CD4-positive, alpha-beta T cell treated with Interleukin-6 for 4 hours (primary cell): ENCODE results near the gene USP15.
"Not testable (repeated sequence)": the region's sequence is repeated elsewhere in the genome, so short reads cannot be mapped to it uniquely, and the experiment has no call there.

Experiments used
- DNase-seq: peaks from one replicate; pipeline ENCODE4 v3.0.0-alpha.2; 2020; ENCODE audit warnings: mixed read lengths

The USP15 gene

DNA sequence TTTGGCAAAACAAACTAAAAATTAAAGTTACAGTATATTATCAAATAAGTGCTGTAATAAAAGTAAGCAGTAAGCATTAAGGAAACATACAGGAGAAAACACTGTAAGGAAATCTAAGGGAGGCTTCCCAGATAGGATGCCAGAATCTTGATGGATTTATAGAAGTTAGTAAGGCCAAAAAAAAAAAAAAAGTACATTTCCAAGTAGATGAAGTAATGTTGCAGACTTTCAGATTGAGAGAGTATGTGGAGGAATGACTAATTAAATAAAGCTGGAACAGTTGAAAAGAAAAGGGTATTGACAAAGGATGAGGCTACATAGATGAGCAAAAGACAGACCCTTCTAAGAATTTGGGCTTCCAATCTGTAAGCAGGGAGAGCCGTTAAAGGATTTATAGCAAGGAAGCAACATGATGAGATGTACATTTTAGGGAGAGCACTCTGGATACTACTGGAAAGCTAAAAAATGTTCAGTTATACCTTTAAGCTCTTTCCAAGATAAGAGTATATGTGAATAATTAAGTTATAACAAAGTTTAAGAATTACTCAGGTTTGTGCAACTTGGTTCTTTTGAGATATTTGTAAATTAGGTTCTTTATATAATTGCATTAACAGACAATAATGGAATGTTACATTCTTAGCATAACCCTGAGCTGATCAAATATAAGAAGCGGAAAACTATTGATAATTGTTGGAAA is 119.0 kb downstream of the USP15 start:
- DNase-seq, result no peak

DNA sequence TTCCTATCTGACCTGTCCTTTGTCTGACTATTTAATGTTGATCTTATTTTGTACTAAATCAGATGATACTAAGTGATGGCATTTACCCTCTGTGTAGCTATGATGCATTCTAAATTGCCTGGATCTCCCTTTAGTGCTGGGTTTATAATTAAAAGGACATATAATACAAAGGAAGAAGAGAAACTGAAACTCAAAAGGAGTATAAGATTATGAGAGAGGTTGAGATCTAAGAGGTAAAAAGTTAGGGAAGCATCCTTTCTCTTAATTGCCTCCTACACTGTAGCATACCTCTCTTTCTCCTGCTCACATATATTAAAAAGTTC is 119.5 kb downstream of the USP15 start:
- DNase-seq, result no peak

DNA sequence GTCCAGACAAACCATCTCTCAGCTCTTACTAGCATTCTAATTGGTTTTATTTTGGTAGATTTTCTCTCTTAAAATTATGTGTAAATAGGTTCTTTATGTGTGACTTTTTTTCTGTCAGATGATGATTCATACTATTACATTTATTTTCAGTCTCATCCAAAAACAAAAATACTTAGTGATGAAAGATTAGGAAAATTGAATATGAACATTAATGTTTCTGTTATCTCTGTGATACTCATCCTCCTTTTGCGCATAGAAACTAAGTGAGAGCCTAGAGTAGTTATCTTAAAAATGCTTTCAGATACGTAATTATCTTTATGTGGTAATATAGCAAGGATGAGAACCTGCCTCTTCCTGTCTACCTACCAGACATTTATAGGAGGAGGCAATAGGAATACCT is 122.3 kb downstream of the USP15 start:
- no peak for DNase-seq

DNA sequence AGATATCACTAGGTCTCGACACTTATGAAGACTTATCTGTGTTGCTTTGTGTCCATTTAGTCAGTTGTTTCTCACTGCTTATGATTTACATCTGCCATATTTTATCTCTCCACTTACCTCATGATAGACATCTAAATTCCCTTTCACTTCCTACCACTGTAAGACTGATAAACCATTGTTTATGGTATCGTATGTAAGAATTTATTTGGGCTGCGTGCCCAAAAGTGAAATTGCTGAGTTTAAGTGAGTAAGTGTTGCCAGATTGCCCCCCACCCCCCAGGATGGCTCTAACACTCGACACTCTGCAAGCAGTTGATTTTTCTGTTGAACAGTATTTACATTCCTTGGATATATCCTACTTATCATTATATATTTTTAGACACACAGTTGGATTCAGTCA is 136.5 kb downstream of the USP15 start:
- no peak for DNase-seq

GRCh38 chr12:62400135-62400534 is 139.9 kb downstream of the USP15 start:
- DNase-seq, result no peak

GRCh38 chr12:62401631-62402030 is 141.4 kb downstream of the USP15 start:
- no peak for DNase-seq

GRCh38 chr12:62403031-62403430 is 142.8 kb downstream of the USP15 start:
- DNase-seq, result no peak

GRCh38 chr12:62407587-62407986 is 147.4 kb downstream of the USP15 start:
- no peak for DNase-seq

DNA sequence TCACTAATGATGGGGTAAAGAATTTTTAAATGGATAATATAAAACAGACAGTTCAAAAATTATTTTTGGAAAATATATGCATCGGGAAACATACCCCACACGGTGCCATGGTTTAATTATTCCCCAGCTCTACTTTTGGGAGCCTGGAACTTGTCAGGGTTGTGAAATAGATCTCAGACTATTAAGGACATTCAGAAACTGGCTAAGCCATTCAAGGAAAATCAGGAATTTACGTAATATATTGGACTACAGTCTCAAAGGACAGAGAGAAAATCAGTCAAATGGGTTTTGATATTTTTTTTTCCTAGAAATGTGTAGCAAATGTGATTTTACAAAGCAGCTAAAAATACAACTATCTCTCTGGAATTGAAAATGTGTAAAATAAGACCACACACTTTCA is 148.9 kb downstream of the USP15 start:
- DNase-seq, result no peak

- DNase-seq, result no peak
Observed at GRCh38 chr12:62414180-62414579, 154.0 kb downstream of the USP15 start.

- no peak for DNase-seq
Observed at GRCh38 chr12:62426089-62426488, 165.9 kb downstream of the USP15 start.

- no peak for DNase-seq
Observed at GRCh38 chr12:62429457-62429856, 169.3 kb downstream of the USP15 start.

GRCh38 chr12:62434494-62435302 is 174.5 kb downstream of the USP15 start:
- DNase-seq, result peak; percentile 4

DNA sequence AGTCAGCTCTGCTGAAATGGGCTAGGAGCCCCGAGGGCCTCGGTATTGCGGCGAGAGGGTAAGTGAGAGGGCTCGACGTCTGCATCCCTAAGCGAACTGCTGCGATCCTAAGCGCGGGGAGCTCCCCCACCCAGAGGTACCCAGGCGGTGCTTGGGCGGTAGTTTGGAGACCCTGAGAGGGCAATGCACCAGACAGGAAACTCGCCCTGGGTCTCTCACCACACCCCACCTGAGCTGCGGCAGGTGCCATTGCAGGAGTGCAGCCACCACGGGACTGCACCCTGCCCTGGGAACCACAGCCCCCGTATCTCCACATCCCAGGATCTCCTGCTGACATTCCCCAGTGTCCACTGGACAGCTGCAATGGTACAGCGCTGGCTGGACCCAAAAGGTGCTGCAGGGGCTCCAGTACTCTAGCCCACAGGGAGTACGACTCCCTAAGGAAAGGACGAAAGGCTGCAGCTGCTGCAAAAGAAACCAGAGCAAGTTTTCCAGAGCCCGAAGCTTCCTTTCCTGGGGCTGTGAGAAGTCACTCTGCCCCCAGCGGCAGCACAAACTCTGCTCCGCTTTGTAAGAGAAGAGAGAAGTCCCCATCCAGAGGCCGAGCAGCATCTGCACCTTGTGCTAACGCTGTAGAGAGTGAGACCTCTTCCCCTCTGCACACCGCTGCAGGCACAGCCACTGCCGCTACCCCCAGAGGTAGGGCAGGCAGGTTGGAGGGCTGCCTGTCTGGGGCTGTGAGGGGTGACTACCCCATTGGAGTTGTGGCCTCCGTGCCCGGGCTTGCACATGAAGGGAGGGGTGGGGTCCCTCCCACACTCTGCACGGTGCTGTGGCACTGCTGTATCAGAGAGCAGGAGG is 175.3 kb downstream of the USP15 start:
- DNase-seq, result peak; percentile 37

DNA sequence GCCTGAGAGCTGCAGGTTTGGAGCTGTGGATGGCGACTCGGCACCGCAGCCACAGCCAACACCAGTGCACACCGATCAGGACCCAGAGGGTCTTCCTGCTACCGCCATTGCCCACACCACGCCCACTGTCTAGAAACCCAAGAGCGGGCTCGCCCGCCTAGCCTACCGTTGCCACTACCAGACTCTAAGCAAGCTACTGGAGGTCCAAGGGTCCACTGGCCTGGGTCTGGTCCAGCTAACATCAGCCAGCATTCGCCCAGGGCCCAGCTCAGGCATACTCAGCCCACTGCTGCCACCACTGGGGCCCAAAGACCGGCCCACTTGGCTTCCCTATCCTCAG is 175.9 kb downstream of the USP15 start:
- DNase-seq, result no peak

GRCh38 chr12:62438098-62438692 is 178.0 kb downstream of the USP15 start:
- DNase-seq, result peak; percentile 63

DNA sequence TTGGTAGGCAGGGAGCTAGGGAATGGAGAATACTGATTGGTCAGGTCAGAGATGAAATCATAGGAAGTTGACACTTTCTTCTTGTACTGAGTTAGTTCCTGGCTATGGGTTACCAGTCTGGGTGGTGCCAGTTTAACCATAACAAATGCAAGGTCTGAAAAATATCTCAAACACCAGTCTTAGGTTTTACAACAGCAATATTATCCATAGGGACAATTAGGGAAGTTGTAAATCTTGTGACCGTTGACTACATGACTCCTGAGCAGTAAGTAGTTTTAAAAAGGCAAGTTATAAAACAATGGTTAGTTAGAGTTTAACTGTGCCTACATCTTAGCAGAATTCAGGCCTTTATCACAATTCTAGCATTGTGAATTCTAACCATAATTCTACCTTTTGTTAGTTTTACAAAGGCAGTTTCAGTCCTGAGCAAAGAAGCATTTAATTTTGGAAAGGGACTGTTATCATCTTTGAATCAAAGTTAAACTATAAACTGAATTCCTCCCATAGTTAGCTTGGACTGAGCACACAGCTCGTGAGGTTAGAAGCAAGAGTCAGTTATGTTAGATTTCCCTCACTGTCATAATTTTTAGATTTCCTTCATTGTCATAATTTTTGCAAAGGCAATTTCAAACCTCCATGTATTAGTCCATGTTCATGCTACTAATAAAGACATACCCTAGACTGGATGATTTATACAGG is 186.7 kb downstream of the USP15 start:
- DNase-seq, result no peak

GRCh38 chr12:62448436-62448835 is 188.2 kb downstream of the USP15 start:
- no peak for DNase-seq

- not testable (repeated sequence) for DNase-seq
Observed at GRCh38 chr12:62455429-62455828, 195.2 kb downstream of the USP15 start.

DNA sequence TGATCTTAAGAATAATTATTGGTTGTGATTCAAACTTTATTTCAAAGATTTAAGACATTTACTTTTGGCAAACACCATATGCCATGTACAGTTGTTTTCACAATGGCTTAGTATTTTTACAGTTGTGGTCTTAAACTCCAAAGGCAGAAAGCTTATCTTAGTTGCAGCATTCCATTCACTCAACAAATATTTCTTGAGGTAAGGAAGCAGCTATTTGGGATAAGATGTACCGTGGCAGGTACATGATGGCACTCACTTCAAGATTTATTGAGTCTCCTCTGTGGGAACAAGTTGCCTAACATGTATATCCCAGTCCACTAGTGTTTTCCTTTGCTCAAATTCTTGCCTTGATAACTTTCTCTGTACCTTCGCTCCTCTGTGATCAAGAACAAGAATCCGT is 198.4 kb downstream of the USP15 start:
- DNase-seq, result no peak

DNA sequence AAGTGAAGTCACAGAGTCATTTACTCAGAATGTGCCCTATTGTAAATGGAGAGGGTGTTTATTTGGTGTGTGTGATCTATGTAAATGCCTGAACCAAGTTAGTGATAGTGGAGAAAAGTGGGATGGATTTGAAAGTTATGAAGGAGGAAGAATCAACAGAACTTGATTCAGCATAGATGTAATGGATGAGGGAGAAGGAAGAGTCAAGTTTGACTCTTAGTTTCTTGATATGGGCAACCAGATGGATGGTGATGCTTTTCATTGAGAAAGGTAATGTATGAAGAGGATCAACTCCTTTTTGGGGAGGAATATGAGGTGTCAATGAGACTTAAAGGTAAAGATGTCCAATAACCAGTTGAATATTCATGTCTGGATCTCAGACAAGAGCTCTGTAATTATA is 199.8 kb downstream of the USP15 start:
- no peak for DNase-seq

GRCh38 chr12:62461171-62461837 is 201.1 kb downstream of the USP15 start:
- not testable (repeated sequence) for DNase-seq
